HG02678 (cell line): ENCODE measurements around the gene CLMN.
"Not testable (repeated sequence)": the region's sequence is repeated elsewhere in the genome, so short reads cannot be mapped to it uniquely, and the experiment has no call there.

Experiments used
- ATAC-seq: cut with Tn5 transposase; IDR thresholded peaks from one replicate; pipeline ENCODE4 v1.9.1; 2021; ENCODE audit warnings: mild to moderate bottlenecking, moderate library complexity; ENCODE audit not compliant: unreplicated experiment

The CLMN gene

DNA sequence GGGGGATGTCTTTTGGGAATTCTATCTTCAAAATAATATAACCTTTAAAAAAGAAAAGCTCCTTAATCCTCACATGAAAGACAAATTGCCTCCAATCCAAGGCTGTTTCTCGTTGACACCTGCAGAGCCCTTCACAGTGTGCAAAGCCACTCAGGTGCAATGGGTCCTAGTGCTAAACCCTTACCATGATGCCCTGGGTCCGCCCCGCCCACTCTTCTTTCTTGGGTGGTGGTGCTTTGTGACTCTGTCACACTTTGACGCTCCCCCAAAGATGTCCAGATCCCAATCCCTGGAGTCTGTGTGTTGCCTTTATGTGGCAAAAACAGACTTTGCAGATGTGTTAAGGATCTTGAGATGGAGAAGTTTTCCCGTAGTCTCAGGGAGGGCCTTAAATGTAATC lies 29.7 kb downstream of the CLMN start:
- no peak for ATAC-seq

DNA sequence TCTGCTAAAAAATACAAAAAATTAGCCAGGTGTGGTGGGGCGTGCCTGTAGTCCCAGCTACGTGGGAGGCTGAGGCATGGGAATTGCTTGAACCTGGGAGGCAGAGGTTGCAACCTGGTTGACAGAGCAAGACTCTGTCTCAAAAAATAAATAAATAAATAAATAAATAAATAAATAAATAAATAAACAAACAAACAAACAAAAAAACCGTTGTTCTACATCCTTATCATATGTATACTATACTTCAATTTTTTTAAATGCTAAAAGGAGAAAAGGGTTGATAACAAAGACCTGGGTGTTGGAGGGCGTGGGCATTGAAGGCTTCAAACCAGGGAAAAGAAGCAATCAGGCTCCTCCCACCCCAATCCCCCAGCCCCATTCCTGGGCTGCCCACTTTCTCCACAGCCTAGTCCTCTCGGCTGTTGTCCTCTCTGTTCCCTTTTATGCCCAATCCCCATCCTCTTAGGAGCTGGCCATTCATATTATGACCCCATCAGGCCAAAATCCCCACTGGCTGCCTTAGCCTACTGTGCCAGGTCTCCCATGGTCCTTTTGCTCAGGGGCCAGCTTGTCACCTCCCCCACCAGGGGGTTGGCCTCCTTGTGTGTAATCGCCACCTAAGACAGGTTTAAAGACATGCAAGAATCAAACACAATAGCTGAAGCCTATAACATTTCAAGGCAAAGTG lies 30.2 kb downstream of the CLMN start:
- no peak for ATAC-seq

DNA sequence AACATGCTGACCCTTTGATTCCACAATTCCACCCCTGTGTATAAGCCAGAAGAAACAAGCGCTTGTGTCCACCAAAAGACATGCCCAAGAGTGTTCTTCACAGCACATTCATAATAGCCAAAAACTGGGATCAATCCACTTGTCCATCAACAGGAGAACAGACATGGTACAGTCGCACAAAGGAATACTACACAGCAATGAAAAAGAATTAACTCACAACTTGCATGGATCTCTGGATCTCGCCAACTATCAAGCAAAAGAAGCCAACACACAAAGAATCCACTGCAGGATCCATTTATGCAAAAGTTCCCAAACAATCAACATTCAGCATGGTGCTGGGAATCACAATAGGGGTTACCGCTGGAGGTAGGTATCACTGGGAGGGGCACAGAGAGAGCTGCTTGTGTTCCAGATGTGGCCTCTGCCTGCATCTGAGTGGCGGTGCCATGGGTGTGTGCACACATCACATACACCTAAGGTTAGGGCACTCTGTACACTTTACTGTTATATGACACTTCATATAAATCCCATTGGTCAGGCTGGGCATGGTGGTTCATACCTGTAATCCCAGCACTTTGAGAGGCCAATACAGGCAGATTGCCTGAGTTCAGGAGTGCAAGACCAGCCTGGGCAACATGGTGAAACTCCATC lies 30.9 kb downstream of the CLMN start:
- ATAC-seq, result no peak

DNA sequence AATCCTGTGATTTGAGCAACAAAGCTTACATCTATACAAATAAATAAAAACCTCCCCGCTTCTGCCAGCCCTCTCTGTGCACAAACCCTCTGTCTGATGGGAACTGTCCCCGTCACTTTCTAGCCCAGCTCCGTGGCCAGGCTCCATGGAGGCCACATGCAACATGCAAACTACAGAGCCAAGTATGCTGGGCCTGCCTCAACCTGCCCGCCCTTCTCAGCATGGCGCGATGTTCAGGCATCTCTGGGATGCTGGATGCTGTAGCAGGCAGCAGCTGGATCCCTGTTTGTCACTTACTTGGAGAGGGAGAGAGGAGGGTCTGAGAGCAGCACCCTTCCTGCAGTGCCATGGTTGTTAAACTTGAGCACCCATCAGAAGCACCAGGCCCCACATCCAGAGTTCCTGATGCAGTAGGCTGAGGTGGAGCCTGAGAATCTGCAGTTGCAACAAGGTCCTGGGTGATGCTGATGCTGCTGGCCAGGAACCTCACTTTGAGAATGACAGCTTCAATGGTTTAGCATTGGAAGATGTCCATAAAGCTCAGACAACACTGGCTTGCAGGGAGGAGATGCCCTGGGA lies 32.4 kb downstream of the CLMN start:
- no peak for ATAC-seq

DNA sequence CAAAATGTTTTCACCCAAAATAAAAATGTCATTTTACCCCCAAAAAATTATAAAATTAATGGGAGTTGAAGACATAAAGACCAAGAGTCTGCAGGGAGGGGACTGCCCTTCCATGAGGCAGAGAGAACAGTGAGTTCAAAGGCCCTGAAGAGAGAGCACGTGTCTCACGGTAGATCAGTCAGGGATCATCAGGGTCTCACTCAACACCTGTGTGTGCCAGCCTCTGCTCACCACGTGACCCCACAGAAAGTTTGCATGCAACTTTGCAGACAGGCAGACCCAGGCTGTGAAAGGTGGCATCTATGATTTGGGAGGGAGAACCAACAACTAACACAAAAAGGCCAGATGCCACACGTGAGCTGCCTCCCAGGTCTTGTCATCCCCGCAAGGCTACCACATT lies 33.1 kb downstream of the CLMN start:
- no peak for ATAC-seq

DNA sequence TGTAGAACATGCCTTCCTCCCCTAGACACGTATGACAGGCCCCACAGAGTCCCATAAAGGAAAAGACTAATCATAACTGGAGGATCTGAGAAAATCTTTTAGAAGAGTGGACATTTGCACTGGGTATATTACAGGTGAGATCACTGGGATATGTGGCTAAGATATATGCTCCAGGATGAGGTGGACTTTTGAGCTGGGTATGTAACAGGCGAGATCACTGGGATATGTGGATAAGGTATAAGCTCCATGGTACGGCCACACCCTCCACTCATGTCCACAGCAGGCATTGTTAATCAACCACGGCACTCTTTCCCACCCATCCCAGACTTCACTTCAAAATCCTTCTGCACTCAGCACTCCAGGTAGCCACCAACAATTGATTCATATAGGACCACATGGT lies 34.1 kb downstream of the CLMN start:
- ATAC-seq, result no peak

DNA sequence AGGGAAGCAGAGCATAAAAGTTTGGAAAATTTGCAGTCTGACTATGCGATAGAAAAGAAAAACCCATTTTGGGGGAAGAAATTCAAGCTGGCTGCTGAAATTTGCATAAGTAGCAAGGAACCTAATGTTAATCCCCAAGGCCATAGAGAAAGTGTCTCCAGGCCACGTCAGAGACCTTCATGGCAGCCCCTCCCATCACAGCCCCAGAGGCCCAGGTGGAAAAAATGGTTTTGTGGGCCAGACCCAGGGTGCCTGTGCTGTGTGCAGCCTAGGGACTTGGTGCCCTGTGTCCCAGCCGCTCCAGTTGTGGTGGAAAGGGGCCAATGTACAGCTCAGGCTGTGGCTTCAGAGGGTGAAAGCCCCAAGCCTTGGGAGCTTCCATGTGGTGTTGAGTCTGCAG lies 35.9 kb downstream of the CLMN start:
- ATAC-seq, result not testable (repeated sequence)

DNA sequence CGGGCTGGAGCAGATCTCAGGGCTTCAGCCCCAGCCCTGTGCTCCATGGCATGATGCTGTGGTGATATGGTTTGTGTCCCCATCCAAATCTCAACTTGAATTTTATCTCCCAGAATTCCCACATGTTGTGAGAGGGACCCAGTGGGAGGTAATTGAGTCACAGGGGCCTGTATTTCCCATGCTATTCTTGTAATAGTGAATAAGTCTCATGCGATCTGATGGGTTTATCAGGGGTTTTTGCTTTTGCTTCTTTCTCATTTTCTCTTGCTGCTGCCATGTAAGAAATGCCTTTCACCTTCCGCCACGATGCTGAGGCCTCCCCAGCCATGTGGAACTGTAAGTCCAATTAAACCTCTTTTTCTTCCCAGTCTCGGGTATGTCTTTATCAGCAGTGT lies 36.7 kb downstream of the CLMN start:
- not testable (repeated sequence) for ATAC-seq

DNA sequence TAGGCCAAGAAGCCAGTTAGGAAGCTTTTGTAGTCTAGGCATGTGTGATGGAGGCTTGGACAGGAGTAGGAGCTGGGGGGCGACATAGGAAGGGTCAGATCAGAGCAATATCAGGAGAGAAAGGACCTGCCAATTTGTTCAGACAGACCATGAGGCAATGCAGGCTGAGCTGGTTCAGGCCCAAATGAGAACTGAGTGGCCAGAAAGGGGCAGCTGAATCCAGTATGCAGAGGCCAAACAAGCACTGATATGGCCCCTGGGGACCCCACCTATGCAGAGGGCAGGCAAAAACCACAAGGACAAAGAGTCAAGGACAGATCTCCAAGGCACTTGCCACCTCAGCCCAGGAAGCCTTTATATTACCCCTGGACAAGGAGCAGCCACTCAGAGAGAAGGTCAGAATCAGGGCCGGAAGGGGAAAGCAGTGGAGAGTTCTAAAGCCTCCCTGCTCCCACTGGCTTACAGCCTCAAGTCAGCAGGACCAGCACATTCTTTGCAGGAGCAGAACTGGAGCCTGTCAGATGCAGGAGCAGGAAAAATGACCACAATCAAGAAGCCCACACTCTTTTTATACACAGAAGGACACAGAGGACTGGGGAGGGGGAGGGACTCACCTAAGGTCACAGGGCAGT lies 37.2 kb downstream of the CLMN start:
- ATAC-seq, result no peak

DNA sequence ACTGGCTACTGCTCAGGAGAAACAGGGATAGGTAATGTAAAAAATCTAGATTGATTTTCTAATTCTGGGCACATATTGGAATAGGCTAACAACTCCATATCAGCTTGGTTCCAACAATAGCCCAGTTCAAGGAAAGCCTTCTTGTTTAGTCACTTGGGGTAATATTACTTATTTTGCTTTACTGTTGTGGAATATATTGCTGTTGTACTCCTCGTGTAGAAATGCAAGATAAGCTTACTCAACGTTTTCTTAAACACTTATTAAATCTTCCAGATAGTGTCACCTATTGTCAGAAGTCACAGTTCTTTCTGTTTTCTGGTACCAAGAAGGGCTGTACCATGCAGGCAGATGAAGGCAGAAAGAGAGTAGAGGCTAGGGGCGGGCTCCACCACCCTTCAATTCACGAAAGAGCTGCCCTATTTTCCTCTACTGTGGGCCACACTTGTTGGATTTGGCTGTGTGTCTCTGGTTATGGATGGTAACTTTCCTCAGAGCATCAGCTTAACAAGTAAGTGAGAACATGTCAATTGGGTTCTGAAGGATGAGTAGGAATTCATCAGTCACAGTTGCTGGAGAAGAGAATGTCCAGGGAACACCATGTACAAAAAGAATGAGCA lies 38.0 kb downstream of the CLMN start:
- no peak for ATAC-seq

DNA sequence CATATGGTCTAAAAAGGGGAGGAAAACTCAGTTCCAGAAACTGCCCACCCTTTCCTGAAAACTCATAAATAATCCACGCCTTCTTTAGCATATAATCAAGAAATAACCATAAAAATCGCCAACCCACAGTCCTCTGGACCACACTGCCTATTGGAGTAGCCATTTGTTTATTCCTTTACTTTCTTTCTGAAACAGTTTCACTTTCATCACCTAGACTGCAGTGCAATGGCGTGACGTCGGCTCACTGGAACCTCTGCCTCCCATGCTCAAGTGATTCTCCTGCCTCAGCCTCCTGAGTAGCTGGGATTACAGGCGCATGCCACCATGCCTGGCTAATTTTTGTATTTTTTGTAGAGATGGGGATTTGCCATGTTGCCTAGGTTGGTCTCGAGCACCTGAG lies 44.2 kb downstream of the CLMN start:
- ATAC-seq, result no peak

DNA sequence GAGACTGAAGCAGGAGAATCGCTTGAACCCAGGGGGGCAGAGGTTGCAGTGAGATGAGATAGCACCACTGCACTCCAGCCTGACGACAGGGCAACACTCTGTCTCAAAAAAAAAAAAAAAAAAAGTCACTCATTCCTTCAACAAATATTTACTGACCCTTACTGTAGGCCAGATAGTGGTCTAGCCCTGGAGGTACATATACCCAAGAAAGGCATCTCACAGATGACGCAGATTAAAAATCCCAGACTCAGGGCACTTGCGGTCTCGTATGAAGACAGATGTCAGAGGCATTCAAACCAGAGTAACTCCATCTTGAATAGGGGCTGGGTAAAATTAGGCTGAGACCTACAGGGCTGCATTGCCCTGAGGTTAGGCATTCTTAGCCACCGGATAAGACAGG lies 44.8 kb downstream of the CLMN start:
- no peak for ATAC-seq

DNA sequence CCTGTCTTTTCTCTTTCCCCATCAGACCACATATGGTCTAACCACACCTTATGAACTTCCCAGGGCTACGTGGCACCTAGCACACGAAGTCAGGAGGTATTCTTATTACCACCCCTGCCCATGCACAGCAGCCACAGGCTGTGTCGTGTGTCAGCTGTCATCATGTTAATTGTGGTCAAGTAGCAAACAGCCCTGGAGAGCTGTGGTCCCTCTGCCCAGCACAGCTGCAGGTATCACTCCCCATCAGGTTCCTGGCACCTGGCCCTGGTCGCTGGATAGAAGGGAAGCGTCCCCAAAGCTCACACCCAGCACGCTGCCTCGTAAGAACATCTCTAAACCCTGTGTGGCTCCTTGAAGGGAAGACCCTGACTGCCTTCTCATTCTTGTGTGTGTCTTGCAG lies 45.4 kb downstream of the CLMN start:
- ATAC-seq, result no peak

DNA sequence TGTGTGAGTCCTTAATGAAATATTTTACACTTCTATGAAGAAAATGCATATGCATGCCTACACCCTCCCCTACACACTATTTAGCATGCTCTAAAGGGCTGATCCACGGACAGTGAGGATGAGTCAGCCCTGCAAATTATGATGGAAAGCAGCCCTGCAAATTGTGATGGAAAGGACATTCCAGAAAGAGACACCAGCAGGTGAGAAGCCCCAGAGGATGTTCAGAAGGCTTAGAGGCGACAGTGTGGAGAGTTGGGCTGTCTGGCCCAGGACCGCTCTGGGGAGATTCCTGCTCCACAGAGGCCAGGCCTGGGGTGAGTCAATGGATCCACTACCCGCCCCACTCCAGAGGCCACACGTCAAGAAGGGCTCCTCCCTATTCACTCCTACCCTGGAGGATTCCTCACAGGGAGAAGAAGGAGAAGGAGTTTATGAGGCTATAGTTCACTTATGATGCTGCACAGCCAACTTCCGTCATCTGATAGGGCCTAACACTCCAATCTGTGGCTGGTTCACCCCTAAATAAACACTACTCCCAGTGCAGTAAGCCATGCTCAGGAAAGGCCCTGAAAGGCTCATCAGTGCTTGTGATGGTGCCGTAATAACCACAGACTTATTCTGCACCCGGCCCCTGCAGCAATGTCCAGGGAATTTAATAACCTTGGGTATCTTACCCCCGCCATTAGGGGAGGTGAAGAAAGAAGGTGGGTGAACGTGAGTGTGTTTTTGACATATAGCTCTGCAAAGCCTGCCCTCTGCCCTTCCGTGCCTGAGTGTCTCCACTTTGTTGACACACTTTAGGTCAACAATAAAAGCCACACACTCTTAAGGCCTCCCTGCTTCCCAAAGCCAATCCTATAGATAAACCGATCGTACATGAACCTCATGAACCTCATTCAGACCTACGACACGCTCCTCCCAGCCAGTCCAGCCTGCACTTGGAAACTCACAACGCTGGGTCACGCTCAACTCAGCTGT lies 46.4 kb downstream of the CLMN start:
- ATAC-seq, result no peak

DNA sequence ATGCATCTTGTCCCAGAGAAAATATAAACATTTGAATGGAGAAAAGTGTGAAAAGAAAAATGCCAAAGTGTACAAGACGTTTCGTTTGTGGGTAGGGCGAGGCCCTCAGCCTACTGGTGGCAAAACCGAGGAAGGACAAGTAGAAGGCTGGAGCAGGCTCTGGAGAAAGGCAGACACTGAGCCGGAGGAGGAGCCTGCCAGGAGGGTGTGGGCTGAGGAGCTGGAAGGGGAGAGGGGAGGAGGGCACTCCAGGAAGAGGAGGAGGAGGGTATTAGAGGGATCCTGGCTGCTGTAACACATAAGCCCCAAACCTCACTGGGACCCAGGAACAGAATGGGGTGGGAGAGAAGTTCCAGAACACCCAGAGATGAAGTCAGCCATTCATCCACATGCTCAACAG lies 47.7 kb downstream of the CLMN start:
- no peak for ATAC-seq

DNA sequence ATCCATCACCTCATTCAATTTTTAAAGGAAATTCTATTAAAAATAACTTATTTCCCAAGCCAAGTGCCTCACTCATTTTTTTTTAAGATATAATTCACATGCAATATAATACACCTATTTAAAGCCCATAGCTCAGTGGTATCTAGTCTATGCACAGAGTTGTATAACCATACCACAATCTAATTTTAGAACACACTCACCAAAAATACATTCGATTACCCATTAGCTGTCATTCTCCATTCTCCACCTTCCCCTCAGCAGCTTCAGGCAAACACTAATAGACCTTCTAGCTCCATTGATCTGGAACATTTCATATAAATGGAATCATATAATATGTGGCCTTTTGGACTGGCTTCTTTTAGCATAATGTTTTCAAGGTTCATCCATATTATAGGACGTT lies 49.5 kb downstream of the CLMN start:
- no peak for ATAC-seq

DNA sequence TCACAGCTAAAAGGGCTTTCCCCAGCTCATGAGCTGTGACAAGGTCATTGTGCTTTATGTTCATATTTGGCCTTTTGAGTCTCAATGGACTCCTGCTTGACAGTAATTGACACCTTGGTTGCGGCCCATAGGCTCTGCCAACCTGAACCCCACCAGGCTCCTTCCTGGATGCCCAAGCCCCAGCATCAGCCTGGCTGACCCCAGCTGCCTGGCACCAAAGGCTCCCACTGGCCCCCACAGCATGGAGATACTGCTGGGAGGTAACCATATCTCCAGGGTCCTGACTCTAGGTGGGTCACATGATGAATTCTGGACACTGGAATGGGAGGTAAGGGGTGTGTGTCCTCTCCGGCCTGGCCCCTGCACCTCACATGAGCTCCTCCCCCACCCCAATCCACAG lies 50.2 kb downstream of the CLMN start:
- ATAC-seq, result no peak

DNA sequence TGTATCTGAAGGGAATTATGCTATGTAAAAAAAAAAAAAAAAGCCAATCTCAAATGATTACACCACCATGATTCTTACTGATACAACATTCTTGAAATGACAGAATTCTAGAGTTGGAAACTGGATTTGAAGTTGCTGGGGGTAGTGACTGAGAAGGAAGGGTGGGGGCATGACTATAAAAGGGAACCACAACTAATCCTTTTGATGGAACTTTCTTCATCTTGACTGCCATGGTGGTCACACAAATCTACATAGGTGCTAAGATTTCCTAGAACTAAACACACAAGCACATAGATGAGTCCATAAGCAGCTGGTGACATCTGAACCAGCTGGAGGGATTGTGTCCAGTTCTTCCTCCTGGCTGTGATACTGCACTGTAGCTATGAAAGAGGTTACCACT lies 51.4 kb downstream of the CLMN start:
- ATAC-seq, result no peak

DNA sequence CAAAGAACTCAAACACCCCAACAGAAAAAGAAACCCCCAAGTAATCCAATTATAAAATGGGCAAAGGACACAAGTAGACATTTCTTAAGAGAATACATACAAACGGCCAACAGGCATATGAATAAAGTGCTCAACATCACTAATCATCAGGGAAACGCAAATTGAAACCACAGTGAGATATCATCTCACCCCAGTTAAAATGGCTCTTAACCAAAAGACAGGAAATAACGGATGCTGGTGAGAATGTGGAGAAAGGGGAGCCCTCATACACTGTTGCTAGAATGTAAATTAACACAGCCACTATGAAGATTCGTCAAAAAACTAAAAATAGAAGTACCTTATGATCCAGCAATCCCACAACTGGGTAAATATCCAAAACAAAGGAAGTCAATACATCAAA lies 52.4 kb downstream of the CLMN start:
- ATAC-seq, result no peak
